ENCODE results near the gene ENPP3. TPM values are rescaled to one million over a fixed set of nuclear protein-coding genes. Genes with fewer than 3 reads are reported as not detected.

The ENPP3 gene
- total and polyA plus RNA-seq, 2 of the 13 experiments (the other 11 are each of a cell fraction or from before 2014, with no cell fraction given), result 40.0 to 75.4 TPM

DNA sequence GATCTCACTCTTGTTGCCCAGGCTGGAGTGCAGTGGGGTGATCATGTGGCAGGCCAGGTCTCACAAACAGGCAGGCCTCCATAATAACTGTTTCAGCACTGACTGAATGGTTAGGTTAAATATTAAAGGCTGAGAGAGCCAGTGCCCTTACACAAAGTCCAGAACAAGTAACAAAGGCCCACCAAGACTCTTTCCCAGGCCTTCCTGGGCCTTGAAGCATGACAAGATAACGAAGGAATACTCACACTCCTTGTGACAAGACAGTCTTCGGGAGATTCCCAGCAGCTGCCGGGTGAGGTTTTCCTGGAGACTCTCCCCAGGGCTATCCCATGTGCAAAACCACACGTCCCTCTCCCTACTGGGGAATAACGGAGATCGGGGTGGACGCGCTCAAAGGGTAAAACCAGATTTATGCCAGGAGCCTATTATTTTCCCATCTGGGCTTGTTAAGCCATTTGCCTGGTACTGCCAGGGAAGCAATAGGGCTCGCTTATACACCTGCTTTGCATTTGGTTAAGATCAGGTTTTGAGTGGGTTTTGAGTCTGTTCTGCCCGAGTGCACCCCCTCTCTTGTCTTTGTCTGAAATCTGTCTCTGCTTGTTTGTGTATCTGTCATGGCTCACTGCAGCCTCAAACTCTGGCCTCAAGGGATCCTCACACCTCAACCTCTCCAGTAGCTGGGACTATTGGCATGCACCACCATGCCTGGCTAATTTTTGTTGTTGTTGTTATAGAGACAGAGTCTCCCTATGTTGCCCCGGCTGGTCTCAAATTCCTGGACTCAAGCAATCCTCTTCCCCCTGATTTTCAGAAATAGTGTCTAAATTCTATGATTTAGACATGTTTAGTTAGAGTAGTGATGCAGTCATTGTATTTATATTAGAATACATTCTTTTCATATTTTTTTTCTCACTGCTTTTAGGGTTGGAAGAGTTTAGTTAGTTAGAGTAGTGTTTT lies 1.4 kb upstream of the ENPP3 start (continued):
- TF ChIP-seq FOXC1 (CRISPR knock-in tag; IDR thresholded peaks at IDR 0.05; ENCODE audit: borderline replicate concordance) (peak; percentile 77), ZNF337 (CRISPR knock-in tag; IDR thresholded peaks at IDR 0.05; ENCODE audit: borderline replicate concordance, low read depth) (peak; percentile 3; the same call in 1 of the 2 replicates), ZNF607 (CRISPR knock-in tag; IDR thresholded peaks at IDR 0.05; ENCODE audit: borderline replicate concordance) (peak; percentile 90), FOXA1 (IDR thresholded peaks at IDR 0.05) (no peak), FOXA1 (CRISPR knock-in tag; IDR thresholded peaks at IDR 0.05) (no peak), ZNF34 (CRISPR knock-in tag; IDR thresholded peaks at IDR 0.05; ENCODE audit: borderline replicate concordance) (no peak), ZNF496 (CRISPR knock-in tag; IDR thresholded peaks at IDR 0.05; ENCODE audit: insufficient replicate concordance) (no peak), CHD2 (IDR thresholded peaks at IDR 0.05; ENCODE audit: low read depth, low read length) (no peak), KDM1A (CRISPR knock-in tag; IDR thresholded peaks at IDR 0.05) (no peak), ELF3 (CRISPR knock-in tag; IDR thresholded peaks at IDR 0.05) (no peak), ZHX1 (CRISPR knock-in tag; IDR thresholded peaks at IDR 0.05; ENCODE audit: low read depth) (peak; percentile 67; the same call in 1 of the 2 replicates), ZNF468 (CRISPR knock-in tag; IDR thresholded peaks at IDR 0.05) (no peak), MTF1 (CRISPR knock-in tag; IDR thresholded peaks at IDR 0.05) (no peak; the same call in 1 of the 2 replicates), KDM5B (CRISPR knock-in tag; IDR thresholded peaks at IDR 0.05; ENCODE audit: borderline replicate concordance) (peak; percentile 20; the same call in 1 of the 2 replicates), HBP1 (CRISPR knock-in tag; IDR thresholded peaks at IDR 0.05; ENCODE audit: low read depth) (no peak), ZSCAN9 (CRISPR knock-in tag; IDR thresholded peaks at IDR 0.05; ENCODE audit: borderline replicate concordance) (0 out of 2 replicates have a peak, but pooled peaks have one; percentile 45), ZNF816 (CRISPR knock-in tag; IDR thresholded peaks at IDR 0.05; ENCODE audit: borderline replicate concordance) (no peak), ONECUT2 (CRISPR knock-in tag; IDR thresholded peaks at IDR 0.05) (peak; percentile 47; the same call in 1 of the 2 replicates), THAP11 (CRISPR knock-in tag; IDR thresholded peaks at IDR 0.05) (peak; percentile 50), ZNF543 (CRISPR knock-in tag; IDR thresholded peaks at IDR 0.05) (peak; percentile 49; the same call in 1 of the 2 replicates), ZNF761 (CRISPR knock-in tag; conservative IDR thresholded peaks at IDR 0.05) (0 out of 2 replicates have a peak, but pooled peaks have one; percentile 53), THYN1 (CRISPR knock-in tag; IDR thresholded peaks at IDR 0.05; ENCODE audit: borderline replicate concordance, low read depth) (no peak), KLF13 (CRISPR knock-in tag; IDR thresholded peaks at IDR 0.05) (no peak), PAF1 (CRISPR knock-in tag; IDR thresholded peaks at IDR 0.05) (no peak), SP5 (CRISPR knock-in tag; IDR thresholded peaks at IDR 0.05; ENCODE audit: borderline replicate concordance, low read depth) (no peak)
- TF ChIP-seq, protein P1, sequence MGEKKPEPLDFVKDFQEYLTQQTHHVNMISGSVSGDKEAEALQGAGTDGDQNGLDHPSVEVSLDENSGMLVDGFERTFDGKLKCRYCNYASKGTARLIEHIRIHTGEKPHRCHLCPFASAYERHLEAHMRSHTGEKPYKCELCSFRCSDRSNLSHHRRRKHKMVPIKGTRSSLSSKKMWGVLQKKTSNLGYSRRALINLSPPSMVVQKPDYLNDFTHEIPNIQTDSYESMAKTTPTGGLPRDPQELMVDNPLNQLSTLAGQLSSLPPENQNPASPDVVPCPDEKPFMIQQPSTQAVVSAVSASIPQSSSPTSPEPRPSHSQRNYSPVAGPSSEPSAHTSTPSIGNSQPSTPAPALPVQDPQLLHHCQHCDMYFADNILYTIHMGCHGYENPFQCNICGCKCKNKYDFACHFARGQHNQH (CRISPR knock-in tag; IDR thresholded peaks at IDR 0.05), result 0 out of 2 replicates have a peak, but pooled peaks have one; percentile 21
